Adrenal gland (tissue), 12 donors: Measurements from ENCODE around the gene PNPLA1. TPM values are rescaled to one million over a fixed set of nuclear protein-coding genes. Genes with fewer than 3 reads are reported as not detected.

Experiments
- DNase-seq, 7 donors: peaks; one replicate each; pipeline ENCODE4 v3.0.0-alpha.2; 2019 to 2020
- H3K27ac ChIP-seq, 5 donors: fragments of 200-600 bp; sonication (generic) in 4 of 5; 1 replicate in 3 of 5; 2 replicates in 2 of 5; pipeline versions ENCODE4 v1.5.1 to v1.8.0; 2016 to 2020; ENCODE audit warnings: mild to moderate bottlenecking in 1 of 5
- H3K27me3 ChIP-seq: fragments of 200-600 bp; 2 replicates; pipeline ENCODE4 v1.8.0; 2021
- H3K36me3 ChIP-seq, 2 donors: fragments of 200-600 bp; replicated peaks in 1 of 2; 1 replicate in 1 of 2; 2 replicates in 1 of 2; pipeline versions ENCODE4 v1.5.1 to v1.8.0; 2018 to 2022
- H3K4me1 ChIP-seq, 2 donors: fragments of 200-600 bp; replicated peaks in 1 of 2; 1 replicate in 1 of 2; 2 replicates in 1 of 2; pipeline versions ENCODE4 v1.5.1 to v1.8.0; 2018 to 2021
- H3K4me3 ChIP-seq, 4 donors: fragments of 200-600 bp; sonication (generic) in 3 of 4; one replicate each; pipeline ENCODE4 v1.5.1; 2016 to 2018
- H3K9me3 ChIP-seq, 3 donors: fragments of 200-600 bp; sonication (generic) in 1 of 3; replicated peaks in 1 of 3; 1 replicate in 2 of 3; 2 replicates in 1 of 3; pipeline versions ENCODE4 v1.5.1 to v1.8.0; 2016 to 2021
- POLR2A ChIP-seq, 2 donors: fragments of 450-650 bp; IDR thresholded peaks; one replicate each; pipeline ENCODE4 v1.6.1; 2017; ENCODE audit warnings: antibody characterized with exemption in 2 of 2, mild to moderate bottlenecking in 2 of 2, moderate library complexity in 1 of 2
- WGBS, 4 donors: extraction: QIAGEN DNeasy Blood & Tissue Kit in 2 of 4; methylation state at CpG; one replicate each; pipeline versions ENCODE4 v1.1.5 to v1.1.7; 2013 to 2017; 5-methylcytosine and 5-hydroxymethylcytosine counted together
- intact Hi-C, 2 donors: fragments of 100-400 bp; cut with DNase I; formaldehyde crosslinking; loops; one replicate each; pipeline versions ENCODE4 v1.14.1 to v1.15.0; 2022 to 2023
- polyA plus RNA-seq, 3 donors: library from polyadenylated mRNA; stranded (reverse); fragments of 200-250 nt in 2 of 3; fragments of 350-450 nt in 1 of 3; fragmentation: Illumina TruSeq in 1 of 3; extraction: RNeasy Lipid Tissue Mini Kit (QIAGEN cat#74804) in 1 of 3; gene quantifications; one replicate each; pipeline ENCODE4 v1.2.3, GENCODE V29; 2013 to 2014
- total RNA-seq, 9 donors: library from RNA; depleted of rRNA in 4 of 9; stranded (reverse); fragments of >200 nt in 4 of 9; fragments of 120-200 nt in 1 of 9; fragmentation: NEBNext Ultra II Directional in 1 of 9; extraction: Animal tissue kit (Norgen Biotek cat#: 25700) in 1 of 9; gene quantifications; one replicate each; pipeline versions ENCODE4 v1.1.0 to v1.2.4, GENCODE V29; 2013 to 2023
- TF ChIP-seq, protein P1 (sequence below), 6 experiments: fragments of 450-650 bp in 4 of 6; fragments of 200-600 bp in 2 of 6; sonication (generic) in 1 of 6; IDR thresholded peaks; 1 replicate in 5 of 6; 2 replicates in 1 of 6; pipeline versions ENCODE4 v1.5.1 to v1.8.0; 2016 to 2021; ENCODE audit warnings: antibody characterized with exemption in 6 of 6, mild to moderate bottlenecking in 2 of 6, moderate library complexity in 1 of 6
- donor health status: healthy with polysubstance abuse.
- donor health status: Bipolar disorder and iron deficiency.
- donor health status: DM: yes; HTN: yes; CAD: no.
- donor health status: DM: no; HTN: no; CAD: no.
- donor health status: DM: no; HTN: no; CAD: no.
- donor health status: DM: yes; HTN: yes; CAD: no.

Gene PNPLA1
- total and polyA plus RNA-seq, 12 donors: 0.11 to 1.6 (median 0.29) TPM; not detected in 6

DNA sequence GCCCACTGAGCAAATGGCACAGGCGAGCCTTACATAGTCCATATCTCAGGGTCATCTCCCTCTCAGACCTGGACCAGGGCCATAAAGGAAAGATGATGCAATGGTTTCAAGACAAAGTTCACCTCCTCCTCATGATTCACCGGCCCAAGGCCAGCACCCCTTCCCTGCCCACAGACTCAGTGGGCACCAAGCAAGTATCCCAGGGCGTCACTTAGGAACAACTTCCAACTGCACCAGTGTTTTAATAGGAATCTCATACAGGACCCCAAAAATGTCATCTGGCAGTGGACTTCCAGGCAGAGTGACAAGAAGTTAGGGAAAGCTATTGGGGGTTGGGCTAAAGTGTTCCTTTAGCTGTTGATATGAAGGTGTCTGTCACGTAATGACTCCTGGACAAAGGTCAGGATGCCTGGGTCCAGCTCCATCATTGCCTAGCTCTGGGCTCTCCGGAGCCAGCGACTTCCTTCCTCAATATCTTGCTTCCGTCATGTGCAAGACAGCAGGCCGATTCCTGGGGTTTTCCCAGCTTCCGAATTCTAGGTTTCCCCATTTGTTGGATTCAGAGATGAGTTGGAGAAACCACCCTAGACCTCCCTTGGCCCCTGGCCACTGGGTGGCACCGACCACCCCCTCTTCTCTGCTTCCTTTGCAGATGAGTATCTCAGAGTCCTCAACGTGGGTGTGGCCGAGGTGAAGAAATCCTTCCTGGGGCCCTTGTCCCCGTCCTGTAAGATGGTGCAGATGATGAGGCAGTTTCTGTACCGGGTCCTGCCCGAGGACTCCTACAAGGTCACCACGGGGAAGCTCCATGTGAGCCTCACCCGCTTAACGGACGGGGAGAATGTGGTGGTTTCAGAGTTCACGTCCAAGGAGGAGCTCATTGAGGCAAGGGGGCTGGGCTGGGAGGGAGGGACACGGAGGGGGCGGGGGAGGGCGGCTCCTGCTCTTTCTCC lies 21.1 kb downstream of the PNPLA1 start:
- intact Hi-C loops: loop anchor here (10.0 kb wide), 2 partner anchors 64 to 166 kb away; no protein-coding TSS in a partner anchor
- WGBS, 4 donors: 48 to 58% (median 53%) methylated on average over 9 to 23 of the region's 23 CpGs

DNA sequence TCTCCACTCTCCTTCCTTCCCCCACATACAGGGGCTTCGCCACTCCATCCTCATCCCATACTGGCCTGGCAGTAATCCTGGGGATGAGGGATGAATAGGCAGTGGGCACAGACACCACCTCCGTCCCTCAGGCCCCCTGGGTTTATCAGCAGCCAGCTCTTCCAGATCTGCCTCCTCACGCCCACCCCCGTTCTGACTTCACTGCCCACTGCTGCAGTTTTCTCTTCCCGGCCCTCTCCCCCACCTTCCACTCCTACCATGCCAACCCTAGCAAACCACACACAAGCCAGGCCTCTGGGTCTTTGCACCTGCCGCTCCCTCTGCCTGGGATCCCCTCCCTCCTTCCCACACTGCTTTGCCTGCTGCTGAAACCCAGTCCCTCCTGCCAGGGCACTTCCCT lies 22.3 kb downstream of the PNPLA1 start:
- 84 to 98% (median 95%) methylated on average over 6 of the region's 6 CpGs for WGBS, 4 donors
- Histone ChIP-seq H3K36me3 (no peaks in the 10 kb centered on the region), H3K27ac (no peak overlapping the region), H3K27me3 (no peaks in the 10 kb centered on the region), H3K4me3 (no peak overlapping the region), H3K9me3 (no peaks in the 10 kb centered on the region), H3K4me1 (peaks cover 9 to 16% of the 10 kb centered on the region in 2 donors)
- intact Hi-C loops: loop anchor here (10.0 kb wide), 2 partner anchors 63 to 167 kb away; no protein-coding TSS in a partner anchor
- no peak for DNase-seq
- TF ChIP-seq POLR2A (IDR thresholded peaks at IDR 0.05): no peak
- TF ChIP-seq, protein P1, sequence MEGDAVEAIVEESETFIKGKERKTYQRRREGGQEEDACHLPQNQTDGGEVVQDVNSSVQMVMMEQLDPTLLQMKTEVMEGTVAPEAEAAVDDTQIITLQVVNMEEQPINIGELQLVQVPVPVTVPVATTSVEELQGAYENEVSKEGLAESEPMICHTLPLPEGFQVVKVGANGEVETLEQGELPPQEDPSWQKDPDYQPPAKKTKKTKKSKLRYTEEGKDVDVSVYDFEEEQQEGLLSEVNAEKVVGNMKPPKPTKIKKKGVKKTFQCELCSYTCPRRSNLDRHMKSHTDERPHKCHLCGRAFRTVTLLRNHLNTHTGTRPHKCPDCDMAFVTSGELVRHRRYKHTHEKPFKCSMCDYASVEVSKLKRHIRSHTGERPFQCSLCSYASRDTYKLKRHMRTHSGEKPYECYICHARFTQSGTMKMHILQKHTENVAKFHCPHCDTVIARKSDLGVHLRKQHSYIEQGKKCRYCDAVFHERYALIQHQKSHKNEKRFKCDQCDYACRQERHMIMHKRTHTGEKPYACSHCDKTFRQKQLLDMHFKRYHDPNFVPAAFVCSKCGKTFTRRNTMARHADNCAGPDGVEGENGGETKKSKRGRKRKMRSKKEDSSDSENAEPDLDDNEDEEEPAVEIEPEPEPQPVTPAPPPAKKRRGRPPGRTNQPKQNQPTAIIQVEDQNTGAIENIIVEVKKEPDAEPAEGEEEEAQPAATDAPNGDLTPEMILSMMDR (IDR thresholded peaks at IDR 0.05): no peak

More for the DNA sequence above, 21.1 kb downstream of the PNPLA1 start:
- peak; percentile 80 to 92 (median 86) for DNase-seq
- Histone ChIP-seq H3K4me1 (peaks cover 9 to 16% of the 10 kb centered on the region in 2 donors), H3K27me3 (no peaks in the 10 kb centered on the region), H3K4me3 (no peak overlapping the region), H3K27ac (no peak overlapping the region), H3K9me3 (no peaks in the 10 kb centered on the region), H3K36me3 (no peaks in the 10 kb centered on the region)
- TF ChIP-seq POLR2A (IDR thresholded peaks at IDR 0.05): no peak
- TF ChIP-seq, protein P1 (IDR thresholded peaks at IDR 0.05): no peak

DNA sequence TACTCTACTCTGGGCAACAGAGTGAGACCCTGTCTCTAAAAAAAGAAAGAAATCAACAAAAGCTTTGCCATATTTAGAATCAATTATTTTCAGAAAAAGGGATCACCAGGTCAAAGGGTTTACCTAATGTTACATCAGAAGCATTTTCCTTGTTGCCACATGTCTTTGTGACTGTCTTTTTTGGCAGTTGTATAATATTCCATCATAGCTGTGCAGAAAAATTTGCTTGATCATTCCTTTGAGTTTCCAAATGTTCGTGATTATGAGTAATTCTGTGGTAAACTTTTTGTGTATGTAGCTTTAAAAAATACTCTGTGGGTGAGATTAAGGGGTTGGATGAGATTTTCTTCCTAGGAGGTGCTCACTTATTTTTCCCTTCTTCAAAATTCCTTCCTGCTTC lies 26.4 kb downstream of the PNPLA1 start:
- H3K4me1 ChIP-seq: no peaks in the 10 kb centered on the region
- no peaks in the 10 kb centered on the region for H3K9me3 ChIP-seq
- 38 to 58% (median 46%) methylated on average over 1 of the region's 1 CpG for WGBS, 4 donors
- no peak overlapping the region for H3K27ac ChIP-seq
- intact Hi-C loops: loop anchor here (10.0 kb wide), 2 partner anchors 59 to 171 kb away; no protein-coding TSS in a partner anchor
- no peak overlapping the region for H3K4me3 ChIP-seq
- no peak for TF ChIP-seq POLR2A (IDR thresholded peaks at IDR 0.05)
- TF ChIP-seq, protein P1 (IDR thresholded peaks at IDR 0.05): no peak
- DNase-seq: no peak
- no peaks in the 10 kb centered on the region for H3K36me3 ChIP-seq
- no peaks in the 10 kb centered on the region for H3K27me3 ChIP-seq

DNA sequence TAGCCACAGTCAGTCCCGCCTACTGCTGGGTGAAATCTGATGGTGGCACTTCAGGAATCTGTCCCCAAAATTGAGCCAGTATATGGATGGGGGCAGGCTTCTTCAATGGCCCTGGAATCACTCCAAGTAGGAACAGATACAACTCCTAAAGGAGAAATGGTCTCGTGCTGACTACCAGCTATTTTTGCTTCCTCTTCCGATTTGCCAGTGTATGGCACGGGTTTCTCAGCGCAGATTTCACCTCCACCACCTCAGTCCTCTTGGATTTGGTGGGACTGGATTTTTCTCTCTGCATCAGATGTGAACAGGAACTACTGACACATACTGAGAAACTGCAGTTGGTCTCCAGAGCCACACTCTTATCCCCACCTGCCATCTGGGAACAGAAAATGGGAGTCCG lies 27.2 kb downstream of the PNPLA1 start:
- H3K9me3 ChIP-seq: no peaks in the 10 kb centered on the region
- WGBS, 4 donors: 78 to 91% (median 85%) methylated on average over 5 to 6 of the region's 6 CpGs
- no peaks in the 10 kb centered on the region for H3K4me1 ChIP-seq

More for the DNA sequence above, 27.2 kb downstream of the PNPLA1 start:
- Histone ChIP-seq H3K4me3 (no peak overlapping the region), H3K36me3 (no peaks in the 10 kb centered on the region), H3K27me3 (no peaks in the 10 kb centered on the region), H3K27ac (no peak overlapping the region)
- no peak for TF ChIP-seq POLR2A (IDR thresholded peaks at IDR 0.05)
- TF ChIP-seq, protein P1 (IDR thresholded peaks at IDR 0.05): no peak
- intact Hi-C loops: loop anchor here (10.0 kb wide), 2 partner anchors 58 to 172 kb away; no protein-coding TSS in a partner anchor
- DNase-seq: no peak
